Mammary epithelial cell (primary cell): ENCODE results near the gene NAV3.

Experiments used
- EZH2 ChIP-seq: IDR thresholded peaks from 2 replicates; pipeline ENCODE4 v1.6.1; 2012; ENCODE audit warnings: low read length, inconsistent platforms, borderline replicate concordance
- TF ChIP-seq, protein P1 (sequence below), 2 donors: IDR thresholded peaks in 1 of 2; conservative IDR thresholded peaks in 1 of 2; 2 replicates each; pipeline ENCODE4 v1.5.1; 2011 to 2012; ENCODE audit warnings: inconsistent platforms in 2 of 2, low read length in 2 of 2, mild to moderate bottlenecking in 2 of 2, control low read depth in 1 of 2, low read depth in 1 of 2; ENCODE audit not compliant: insufficient read depth in 1 of 2; ENCODE audit errors: extremely low read depth in 1 of 2

DNA sequence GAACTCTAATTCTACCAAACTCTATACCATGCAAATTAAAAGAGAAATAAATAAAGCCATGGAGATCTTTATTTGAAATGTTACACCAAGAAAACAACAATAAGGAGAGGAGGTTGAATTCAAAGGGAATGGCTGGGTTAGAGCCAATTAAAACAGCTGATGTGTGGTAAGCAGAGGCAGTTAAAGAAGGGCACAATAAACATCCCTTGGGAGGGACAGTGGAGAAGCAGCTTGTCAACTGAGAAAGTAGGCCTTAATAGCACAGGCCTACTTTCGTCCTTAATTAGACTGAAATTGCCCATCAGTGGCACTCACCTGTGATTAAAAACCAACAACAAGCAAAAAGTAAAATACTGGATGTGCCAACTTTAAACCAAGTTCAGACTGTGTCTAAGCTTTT lies 16.3 kb upstream of the NAV3 start:
- TF ChIP-seq, protein P1, sequence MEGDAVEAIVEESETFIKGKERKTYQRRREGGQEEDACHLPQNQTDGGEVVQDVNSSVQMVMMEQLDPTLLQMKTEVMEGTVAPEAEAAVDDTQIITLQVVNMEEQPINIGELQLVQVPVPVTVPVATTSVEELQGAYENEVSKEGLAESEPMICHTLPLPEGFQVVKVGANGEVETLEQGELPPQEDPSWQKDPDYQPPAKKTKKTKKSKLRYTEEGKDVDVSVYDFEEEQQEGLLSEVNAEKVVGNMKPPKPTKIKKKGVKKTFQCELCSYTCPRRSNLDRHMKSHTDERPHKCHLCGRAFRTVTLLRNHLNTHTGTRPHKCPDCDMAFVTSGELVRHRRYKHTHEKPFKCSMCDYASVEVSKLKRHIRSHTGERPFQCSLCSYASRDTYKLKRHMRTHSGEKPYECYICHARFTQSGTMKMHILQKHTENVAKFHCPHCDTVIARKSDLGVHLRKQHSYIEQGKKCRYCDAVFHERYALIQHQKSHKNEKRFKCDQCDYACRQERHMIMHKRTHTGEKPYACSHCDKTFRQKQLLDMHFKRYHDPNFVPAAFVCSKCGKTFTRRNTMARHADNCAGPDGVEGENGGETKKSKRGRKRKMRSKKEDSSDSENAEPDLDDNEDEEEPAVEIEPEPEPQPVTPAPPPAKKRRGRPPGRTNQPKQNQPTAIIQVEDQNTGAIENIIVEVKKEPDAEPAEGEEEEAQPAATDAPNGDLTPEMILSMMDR (conservative IDR thresholded peaks at IDR 0.05 in 1 of 2, IDR thresholded peaks at IDR 0.05 in 1 of 2; ENCODE audit: extremely low read depth in 1 of 2, insufficient read depth in 1 of 2, low read depth in 1 of 2, low read length in 2 of 2) = no peak
- no peak for TF ChIP-seq EZH2
